Panc1 (cell line): Measurements from ENCODE around the gene KRTAP5-3. TPM values are rescaled to one million over a fixed set of nuclear protein-coding genes. Genes with fewer than 3 reads are reported as not detected.

Experiments
- ATAC-seq: fragments of 200-7000 bp; cut with Tn5 transposase; 2 replicates; pipeline ENCODE4 v1.9.1; 2020; ENCODE audit warnings: mild to moderate bottlenecking, moderate library complexity
- BruUV-seq: library from RNA; stranded (reverse); fragments of 400-500 nt; replicated peaks from 2 replicates; lab custom pipeline; 2021; lab: Mats Ljungman, UMichigan
- CTCF ChIA-PET: fragments of 300-600 bp; sonication (Branson Sonifier 250); formaldehyde crosslinking; loops from one replicate; lab custom pipeline; 2022; ENCODE audit warnings: antibody characterized with exemption; lab: Charles Lee
- POLR2A ChIA-PET: fragments of 300-600 bp; sonication (Branson Sonifier 250); formaldehyde crosslinking; loops from one replicate; lab custom pipeline; 2022; ENCODE audit warnings: antibody characterized with exemption; lab: Charles Lee
- DNase-seq: peaks from one replicate; pipeline ENCODE4 v3.0.0-alpha.2; 2010; ENCODE audit warnings: low read depth, low spot score
- H3K27ac ChIP-seq: 2 replicates; pipeline ENCODE4 v1.5.1; 2011; ENCODE audit warnings: mild to moderate bottlenecking, low read length, inconsistent platforms
- H3K27me3 ChIP-seq: fragments of 200-500 bp; sonication (Bioruptor generic); 2 replicates; pipeline ENCODE4 v1.6.0; 2014; ENCODE audit warnings: low read length, inconsistent platforms; ENCODE audit not compliant: control insufficient read depth, insufficient read depth
- H3K36me3 ChIP-seq: fragments of 200-500 bp; sonication (Bioruptor generic); 2 replicates; pipeline ENCODE4 v1.5.1; 2014; ENCODE audit warnings: inconsistent platforms, mild to moderate bottlenecking, low read length, moderate library complexity; ENCODE audit not compliant: control insufficient read depth, insufficient read depth
- H3K4me1 ChIP-seq: 2 replicates; pipeline ENCODE4 v1.5.1; 2011; ENCODE audit warnings: inconsistent platforms, mild to moderate bottlenecking, low read length, moderate library complexity; ENCODE audit not compliant: control insufficient read depth, insufficient read depth
- H3K4me3 ChIP-seq, 2 experiments: 2 replicates each; pipeline ENCODE4 v1.5.1; 2011 to 2012; ENCODE audit warnings: low read depth in 2 of 2, low read length in 2 of 2, mild to moderate bottlenecking in 2 of 2, inconsistent platforms in 1 of 2, moderate library complexity in 1 of 2
- H3K9me3 ChIP-seq: fragments of 200-500 bp; sonication (Bioruptor generic); 2 replicates; pipeline ENCODE4 v1.5.1; 2014; ENCODE audit warnings: low read depth, mild to moderate bottlenecking, inconsistent platforms, low read length, moderate library complexity; ENCODE audit not compliant: control insufficient read depth, insufficient read depth
- CTCF ChIP-seq: fragments of 450-650 bp; IDR thresholded peaks from 2 replicates; pipeline ENCODE4 v1.5.1; 2017; ENCODE audit warnings: mild to moderate bottlenecking
- POLR2AphosphoS5 ChIP-seq: IDR thresholded peaks from 2 replicates; pipeline ENCODE4 v1.6.1; 2012; ENCODE audit warnings: mild to moderate bottlenecking, low read depth, low read length, moderate library complexity
- REST ChIP-seq, 2 experiments: IDR thresholded peaks; 2 replicates each; pipeline ENCODE4 v1.6.1; 2011 to 2012; ENCODE audit warnings: low read depth in 2 of 2, control low read depth in 1 of 2, low read length in 1 of 2, mild to moderate bottlenecking in 1 of 2, moderate library complexity in 1 of 2; ENCODE audit not compliant: insufficient read depth in 1 of 2
- SIN3A ChIP-seq: IDR thresholded peaks from 2 replicates; pipeline ENCODE4 v1.6.1; 2012; ENCODE audit warnings: low read depth, mild to moderate bottlenecking, low read length, moderate library complexity, borderline replicate concordance; ENCODE audit not compliant: insufficient read depth
- TCF7L2 ChIP-seq: IDR thresholded peaks from 2 replicates; pipeline ENCODE4 v1.6.1; 2011; ENCODE audit warnings: mild to moderate bottlenecking, low read depth, low read length, inconsistent platforms
- in situ Hi-C: cut with HindIII; loops from 2 replicates; pipeline ENCODE4 v1.10.0; 2016; ENCODE audit warnings: low sequenced_read_pairs, low pct_unique_long_range_greater_than_20kb
- intact Hi-C: fragments of 100-400 bp; cut with micrococcal nuclease; formaldehyde crosslinking; loops from one replicate; pipeline ENCODE4 v1.10.0; 2022; ENCODE audit not compliant: unreplicated experiment
- total RNA-seq: library from RNA; stranded (reverse); gene quantifications from one replicate; pipeline ENCODE4 v1.2.1, GENCODE V29; 2021; ENCODE audit not compliant: unreplicated experiment

The KRTAP5-3 gene
- total RNA-seq, 1 experiment from 2014 or later = not detected

- Histone ChIP-seq H3K27ac (peak overlapping the region; percentile 1; the same call in 1 of the 2 replicates), H3K4me1 (peaks cover 17% of the 10 kb centered on the region), H3K4me3 (no peak overlapping the region), H3K36me3 (no peaks in the 10 kb centered on the region), H3K9me3 (no peaks in the 10 kb centered on the region), H3K27me3 (no peaks in the 10 kb centered on the region)
- intact Hi-C loops (no loop called here), in situ Hi-C loops (no loop called here)
- peak; percentile 35 for ATAC-seq
- ChIA-PET CTCF (interaction anchor here (1.3 to 2.6 kb wide), 2 partner anchors 12 to 16 kb away, joined by 6 to 11 read pairs; no protein-coding TSS in a partner anchor), POLR2A (no interaction called here)
- DNase-seq = no peak
- no peak for TF ChIP-seq CTCF
- TF ChIP-seq TCF7L2 = no peak
- no peak for TF ChIP-seq SIN3A
- TF ChIP-seq REST (IDR thresholded peaks at IDR 0.05; ENCODE audit: insufficient read depth in 1 of 2, low read depth in 2 of 2, low read length in 1 of 2) = no peak
- no peak for TF ChIP-seq POLR2AphosphoS5
- BruUV-seq = no TSS peak
Observed at GRCh38 chr11:1557904-1558774, 50.1 kb downstream of the KRTAP5-3 start.

Other genes with a start within 250 kb of the KRTAP5-3 start
- 32.2 TPM for gene BRSK2, start 218.5 kb downstream of the KRTAP5-3 start, total RNA-seq
- 51.2 TPM for gene MOB2, start 121.7 kb downstream of the KRTAP5-3 start, total RNA-seq
- 5.5 TPM for gene DUSP8, start 36.2 kb downstream of the KRTAP5-3 start, total RNA-seq
- not detected for gene KRTAP5-1, start 23.2 kb downstream of the KRTAP5-3 start, total RNA-seq
- gene KRTAP5-2, start 10.2 kb downstream of the KRTAP5-3 start, total RNA-seq = not detected
- gene KRTAP5-4, start 13.7 kb upstream of the KRTAP5-3 start, total RNA-seq = not detected
- not detected for gene KRTAP5-5, start 21.3 kb upstream of the KRTAP5-3 start, total RNA-seq
- not detected for gene KRTAP5-6, start 88.7 kb upstream of the KRTAP5-3 start, total RNA-seq
- 18.0 TPM for gene IFITM10, start 142.1 kb upstream of the KRTAP5-3 start, total RNA-seq
- 1,813 TPM for gene CTSD, start 155.5 kb upstream of the KRTAP5-3 start, total RNA-seq
- 3.5 TPM for gene SYT8, start 226.5 kb upstream of the KRTAP5-3 start, total RNA-seq
- 0.46 TPM for gene TNNI2, start 230.5 kb upstream of the KRTAP5-3 start, total RNA-seq
- 0.90 TPM for gene LSP1, start 244.6 kb upstream of the KRTAP5-3 start, total RNA-seq